Activated CD4-positive, alpha-beta T cell treated with anti-CD3 and anti-CD28 coated beads for 4 hours (primary cell): ENCODE results near the gene BCORL1.

Source experiments
- DNase-seq, 2 donors: peaks; one replicate each; pipeline ENCODE4 v3.0.0-alpha.2; 2020

Gene BCORL1, protein sequence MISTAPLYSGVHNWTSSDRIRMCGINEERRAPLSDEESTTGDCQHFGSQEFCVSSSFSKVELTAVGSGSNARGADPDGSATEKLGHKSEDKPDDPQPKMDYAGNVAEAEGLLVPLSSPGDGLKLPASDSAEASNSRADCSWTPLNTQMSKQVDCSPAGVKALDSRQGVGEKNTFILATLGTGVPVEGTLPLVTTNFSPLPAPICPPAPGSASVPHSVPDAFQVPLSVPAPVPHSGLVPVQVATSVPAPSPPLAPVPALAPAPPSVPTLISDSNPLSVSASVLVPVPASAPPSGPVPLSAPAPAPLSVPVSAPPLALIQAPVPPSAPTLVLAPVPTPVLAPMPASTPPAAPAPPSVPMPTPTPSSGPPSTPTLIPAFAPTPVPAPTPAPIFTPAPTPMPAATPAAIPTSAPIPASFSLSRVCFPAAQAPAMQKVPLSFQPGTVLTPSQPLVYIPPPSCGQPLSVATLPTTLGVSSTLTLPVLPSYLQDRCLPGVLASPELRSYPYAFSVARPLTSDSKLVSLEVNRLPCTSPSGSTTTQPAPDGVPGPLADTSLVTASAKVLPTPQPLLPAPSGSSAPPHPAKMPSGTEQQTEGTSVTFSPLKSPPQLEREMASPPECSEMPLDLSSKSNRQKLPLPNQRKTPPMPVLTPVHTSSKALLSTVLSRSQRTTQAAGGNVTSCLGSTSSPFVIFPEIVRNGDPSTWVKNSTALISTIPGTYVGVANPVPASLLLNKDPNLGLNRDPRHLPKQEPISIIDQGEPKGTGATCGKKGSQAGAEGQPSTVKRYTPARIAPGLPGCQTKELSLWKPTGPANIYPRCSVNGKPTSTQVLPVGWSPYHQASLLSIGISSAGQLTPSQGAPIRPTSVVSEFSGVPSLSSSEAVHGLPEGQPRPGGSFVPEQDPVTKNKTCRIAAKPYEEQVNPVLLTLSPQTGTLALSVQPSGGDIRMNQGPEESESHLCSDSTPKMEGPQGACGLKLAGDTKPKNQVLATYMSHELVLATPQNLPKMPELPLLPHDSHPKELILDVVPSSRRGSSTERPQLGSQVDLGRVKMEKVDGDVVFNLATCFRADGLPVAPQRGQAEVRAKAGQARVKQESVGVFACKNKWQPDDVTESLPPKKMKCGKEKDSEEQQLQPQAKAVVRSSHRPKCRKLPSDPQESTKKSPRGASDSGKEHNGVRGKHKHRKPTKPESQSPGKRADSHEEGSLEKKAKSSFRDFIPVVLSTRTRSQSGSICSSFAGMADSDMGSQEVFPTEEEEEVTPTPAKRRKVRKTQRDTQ (N-terminal part only)

DNA sequence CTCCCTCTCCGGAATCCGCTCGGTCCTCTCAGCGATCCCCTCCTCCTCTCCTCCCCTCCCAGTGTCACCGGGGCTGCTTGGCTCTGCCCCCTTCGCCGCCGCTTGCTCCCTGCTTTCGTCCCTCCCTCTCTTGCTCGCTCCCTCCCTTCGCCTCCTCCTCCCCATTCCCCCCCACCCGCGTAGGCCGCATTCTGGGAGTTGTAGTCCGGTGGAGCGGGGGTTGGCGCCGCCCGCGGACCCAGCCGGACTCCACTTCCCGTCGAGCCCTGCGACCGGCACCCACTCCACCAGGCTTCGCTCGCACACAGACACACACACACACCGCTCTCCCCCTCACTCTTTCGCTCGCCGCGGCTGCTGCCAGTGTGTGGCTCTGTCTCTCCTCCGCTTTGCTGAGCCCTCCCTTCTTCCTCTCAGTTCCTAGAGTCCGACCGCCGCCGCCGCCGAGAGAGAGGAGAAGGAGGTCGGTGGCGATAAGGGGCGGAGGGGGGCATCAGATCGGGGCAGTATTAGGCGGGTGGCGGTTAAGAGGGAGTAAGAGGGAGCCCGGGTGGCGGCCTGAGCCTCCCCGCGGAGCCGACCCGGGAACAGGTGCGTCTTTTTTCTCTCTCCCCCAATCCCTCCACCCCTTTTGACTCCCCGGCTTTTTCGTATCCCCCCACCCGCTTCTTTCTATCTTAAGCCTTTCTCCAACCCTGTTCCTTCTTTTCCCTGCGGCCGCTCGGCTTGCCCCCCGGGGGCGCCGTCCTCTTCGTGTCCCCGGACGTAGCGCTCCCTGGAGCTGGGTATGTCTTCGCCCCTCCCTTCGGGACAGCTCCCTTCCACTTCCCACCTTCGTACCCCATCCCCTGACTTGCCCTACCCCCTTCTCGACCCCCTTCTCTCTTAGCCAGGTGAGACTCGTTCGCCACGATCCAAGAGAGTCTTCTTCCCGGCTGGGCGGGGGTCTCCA, at the start of gene BCORL1:
BCORL1 (plus strand) TSS at position 336 of the 952 bp plus-strand sequence. CDS start 22,597 bp downstream, outside the sequence.
- DNase-seq = peak; percentile 84 to 87

DNA sequence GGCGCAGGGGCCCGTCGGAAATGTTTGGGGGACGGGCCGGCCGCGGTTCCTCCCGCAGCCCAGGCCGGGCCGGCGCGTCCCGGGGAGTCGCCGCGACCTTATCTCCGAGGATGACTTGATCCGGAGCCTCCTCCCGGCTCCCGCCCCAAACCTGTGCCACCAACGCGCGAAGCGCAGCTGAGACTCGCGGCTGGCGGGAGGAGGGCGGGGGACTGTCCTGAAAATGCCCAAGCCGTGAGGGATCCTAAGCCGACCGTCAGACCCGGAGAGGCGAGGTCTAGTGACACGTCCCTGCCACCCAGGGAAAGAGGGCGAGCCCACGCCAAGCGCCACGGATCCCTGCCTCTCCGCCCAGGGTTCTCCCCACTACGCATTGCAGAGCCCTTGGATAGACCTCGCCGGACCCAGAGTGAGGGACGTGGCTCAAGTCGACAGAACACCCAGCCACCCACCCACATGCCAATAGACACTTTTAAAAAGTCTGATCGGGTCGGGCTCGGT, 49.6 kb upstream of the BCORL1 start:
- peak in 1 of 2 donors; percentile 9 for DNase-seq

DNA sequence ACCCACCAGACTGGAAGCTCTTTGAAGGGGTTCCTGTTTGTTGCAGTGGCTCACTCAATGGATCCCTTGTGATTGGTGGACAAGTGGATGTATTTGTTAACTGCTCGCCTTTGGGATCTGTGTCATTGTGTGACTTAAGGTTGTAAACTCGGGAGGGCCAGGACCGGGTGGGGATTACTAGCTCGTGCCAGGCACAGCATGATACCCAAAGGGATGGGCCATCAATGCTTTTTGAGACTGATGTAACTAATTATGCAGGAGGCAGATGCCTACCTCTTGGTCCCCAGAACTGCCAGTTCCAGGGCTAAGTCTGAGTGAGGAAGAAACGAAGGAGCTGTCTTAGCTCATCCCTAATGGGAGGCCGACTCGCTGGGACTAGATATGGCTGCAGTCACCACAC, 48.7 kb upstream of the BCORL1 start:
- no peak for DNase-seq

DNA sequence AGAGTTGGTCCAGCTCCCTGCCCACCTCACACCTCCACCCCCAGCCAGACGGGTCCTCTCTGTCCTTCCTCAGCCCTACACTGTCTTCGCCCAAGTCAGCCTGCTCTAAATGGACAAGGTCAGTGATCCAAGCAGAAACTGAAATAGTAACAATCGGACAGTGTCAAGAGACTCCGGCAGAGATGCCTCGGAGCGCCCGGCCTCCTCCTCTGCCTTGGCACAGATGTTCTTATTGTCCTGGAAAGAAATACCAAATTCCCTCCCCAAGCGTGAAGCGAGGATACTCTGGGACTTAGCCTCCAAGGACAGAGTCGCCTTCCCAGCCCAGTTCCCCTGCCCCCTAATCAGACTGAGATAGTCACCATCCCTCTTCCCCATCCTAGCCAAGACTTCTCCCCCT, 48.0 kb upstream of the BCORL1 start:
- no peak for DNase-seq

DNA sequence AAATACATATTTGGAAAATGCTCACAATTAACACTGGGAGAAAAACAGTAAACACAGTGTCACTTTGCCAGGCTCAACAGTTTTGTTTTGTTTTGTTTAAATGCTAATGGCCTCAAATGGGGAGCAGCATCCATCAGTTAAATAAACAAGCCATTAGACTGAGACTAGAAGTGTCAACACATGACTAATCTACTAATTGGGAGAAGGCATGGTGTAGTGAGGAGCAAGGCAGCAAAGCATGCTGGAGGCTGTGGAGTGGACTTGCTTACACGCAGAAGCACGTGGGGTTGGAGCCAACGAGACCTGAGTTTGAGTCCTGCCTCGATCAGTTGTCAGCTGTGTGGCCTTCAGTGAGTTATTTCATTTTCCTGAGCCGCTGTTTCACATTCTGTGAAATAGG, 47.5 kb upstream of the BCORL1 start:
- DNase-seq = no peak

DNA sequence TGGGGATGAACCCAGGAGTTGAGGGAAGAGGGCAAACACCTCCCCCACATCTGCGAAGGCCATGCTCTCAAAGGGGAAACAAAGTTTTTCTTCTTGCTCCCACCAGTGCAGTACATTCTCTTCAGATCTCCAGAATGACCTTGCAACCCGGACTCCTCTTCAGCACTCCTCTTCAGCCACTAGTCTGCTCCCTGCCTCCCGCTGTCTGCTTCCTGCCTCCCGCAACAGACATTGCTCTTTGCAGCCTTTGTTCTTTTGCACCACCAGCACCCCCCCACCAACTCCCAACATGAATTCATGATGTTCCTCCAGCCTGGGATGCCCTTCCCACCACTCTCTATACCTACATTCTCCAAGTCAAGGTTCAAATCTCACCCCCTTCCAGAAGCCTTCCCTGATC, 44.4 kb upstream of the BCORL1 start:
- no peak for DNase-seq

DNA sequence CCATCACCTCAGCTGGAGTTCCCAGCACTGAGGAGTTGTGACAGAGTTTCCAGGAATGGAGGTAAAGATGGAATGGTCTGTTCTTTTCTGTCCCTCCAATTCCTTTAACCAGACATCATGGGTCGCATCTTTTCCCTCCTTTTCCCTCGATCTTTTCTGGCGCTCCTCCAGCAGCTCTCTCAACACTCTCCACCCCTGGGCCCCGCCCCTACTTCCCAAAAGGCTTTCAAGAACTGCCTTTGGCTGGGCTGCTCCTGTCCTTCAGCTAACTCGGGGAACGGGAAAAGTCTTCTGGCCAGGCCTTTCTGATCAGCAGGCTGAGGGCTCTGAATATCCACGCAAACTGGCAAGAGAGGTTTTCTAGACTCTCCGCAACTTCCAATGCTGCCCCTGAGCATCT, 42.4 kb upstream of the BCORL1 start:
- no peak for DNase-seq

DNA sequence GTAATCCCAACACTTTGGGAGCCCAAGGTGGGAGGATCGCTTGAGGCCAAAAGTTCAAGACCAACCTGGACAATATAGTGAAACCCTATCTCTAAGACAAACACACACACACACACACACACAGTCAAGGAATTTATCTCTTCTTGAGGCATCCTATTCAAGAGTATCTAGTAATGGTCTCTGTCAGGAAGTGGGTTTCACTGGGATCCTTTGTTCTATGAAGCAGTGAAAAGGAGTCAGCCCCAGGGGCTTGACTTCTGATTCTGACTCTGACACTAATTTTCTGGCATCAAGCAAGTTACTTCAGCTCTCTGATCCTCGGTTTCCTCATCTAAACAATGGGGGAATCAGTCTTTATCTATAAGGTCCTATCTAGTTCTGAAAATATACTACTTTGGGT, 41.7 kb upstream of the BCORL1 start:
- no peak for DNase-seq

DNA sequence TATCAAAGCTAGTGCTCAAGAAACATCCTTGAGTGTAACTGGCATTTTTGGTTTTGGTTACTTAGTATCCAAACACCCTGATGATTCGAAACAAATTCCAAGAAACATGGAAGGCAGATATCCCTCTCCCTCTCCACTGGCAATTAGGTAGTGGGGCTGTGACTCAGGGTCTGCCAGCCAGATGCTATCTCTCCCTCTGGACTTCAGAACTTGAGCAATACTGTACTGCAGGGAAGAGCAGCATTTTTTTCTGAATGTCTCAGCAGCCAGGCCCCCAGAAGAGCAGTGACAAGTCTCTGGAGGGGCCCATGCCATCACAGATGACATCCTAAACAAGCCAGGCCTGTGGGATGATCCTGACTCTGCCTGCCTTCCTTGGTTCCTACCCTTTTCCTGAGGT, 37.3 kb upstream of the BCORL1 start:
- DNase-seq = no peak

DNA sequence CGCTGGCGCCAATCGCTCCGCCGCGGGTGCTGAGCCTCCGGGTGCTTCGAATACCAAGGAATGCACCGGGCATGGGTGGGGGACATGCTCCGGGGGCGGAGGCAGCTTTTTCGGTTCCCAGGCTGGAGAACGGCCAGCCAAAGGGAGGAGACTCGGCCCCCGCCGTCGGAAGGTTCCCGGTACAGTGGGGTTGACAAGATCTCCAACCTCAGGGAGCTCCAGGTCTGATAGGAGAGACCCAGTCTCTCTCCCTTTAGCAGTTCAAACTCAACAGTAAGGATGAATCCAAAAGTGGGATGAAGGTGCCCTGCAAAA, 29.1 kb upstream of the BCORL1 start:
- DNase-seq = no peak

DNA sequence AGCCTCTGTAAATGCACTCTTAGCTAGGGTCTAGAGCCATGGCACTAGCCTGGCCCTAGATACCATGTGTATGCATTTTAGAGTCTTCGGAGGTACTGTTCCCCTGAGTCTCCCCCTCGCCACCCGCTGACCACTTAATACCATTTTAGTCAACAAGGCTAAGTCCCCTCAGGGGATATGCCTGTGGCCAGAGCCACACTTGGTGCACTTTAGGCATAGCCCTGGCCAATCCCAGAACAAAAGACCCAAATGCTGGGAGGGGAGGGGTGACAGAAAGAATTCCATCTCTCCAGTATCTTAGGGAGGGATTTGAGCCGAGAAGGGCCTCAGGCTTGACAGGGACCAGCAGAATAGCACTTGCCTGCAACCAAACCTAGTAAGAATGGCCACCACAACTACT, 28.6 kb upstream of the BCORL1 start:
- no peak for DNase-seq

DNA sequence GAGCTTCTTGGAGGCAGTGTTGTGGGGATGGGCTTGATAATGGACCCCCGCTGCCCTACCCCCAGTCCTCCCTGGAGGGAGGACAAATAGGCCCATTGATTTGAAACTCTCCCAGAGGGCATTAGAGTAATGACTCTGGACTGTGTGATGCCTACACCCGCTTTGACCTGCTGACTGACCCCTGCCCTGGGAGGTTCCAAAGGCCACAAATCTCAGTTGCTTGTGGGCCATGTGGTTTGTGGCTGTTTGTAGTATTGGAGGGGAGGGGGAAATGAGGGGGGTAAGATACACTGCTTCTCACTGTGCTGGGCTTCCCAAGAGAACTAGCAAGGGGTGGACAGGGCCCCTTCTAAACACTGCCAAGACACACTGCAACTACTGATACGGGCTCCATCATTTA, 27.6 kb upstream of the BCORL1 start:
- DNase-seq = no peak

DNA sequence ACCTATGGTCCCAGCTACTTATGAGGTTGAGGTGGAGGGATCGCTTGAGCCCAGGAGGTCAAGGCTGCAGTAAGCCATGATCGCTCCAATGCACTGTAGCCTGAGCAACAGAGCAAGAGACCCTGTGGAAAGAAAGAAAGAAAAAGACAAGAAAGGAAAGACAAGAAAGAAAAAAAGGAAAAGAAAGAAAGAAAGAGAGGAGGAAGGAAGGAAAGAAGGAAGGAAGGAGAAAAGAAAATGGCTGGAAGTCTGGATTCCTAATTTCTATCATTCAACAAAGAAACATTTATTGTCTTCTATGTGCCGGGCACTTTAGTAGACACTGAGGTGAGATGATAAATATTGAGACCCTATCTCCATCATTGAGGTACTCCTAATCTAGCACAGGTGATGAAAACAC, 26.8 kb upstream of the BCORL1 start:
- no peak for DNase-seq

DNA sequence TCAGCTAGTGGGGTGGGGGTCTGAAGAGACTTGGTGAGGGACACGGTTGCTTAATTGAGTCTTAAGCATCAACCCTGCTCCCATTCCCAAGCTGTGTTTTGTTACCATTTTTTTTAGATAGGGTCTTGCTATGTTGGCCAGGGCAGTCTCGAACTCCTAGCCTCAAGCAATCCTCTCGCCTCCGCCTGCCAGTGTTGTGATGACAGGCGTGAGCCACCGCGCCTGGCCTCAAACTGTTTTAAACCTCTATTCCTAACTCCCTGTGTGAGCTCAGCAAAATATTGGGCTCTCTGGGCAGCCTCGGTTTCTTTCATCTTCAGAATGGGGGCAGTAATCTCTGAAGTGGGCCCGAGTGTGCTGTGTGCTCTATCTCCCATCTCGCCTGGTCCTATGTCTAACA, 26.3 kb upstream of the BCORL1 start:
- no peak for DNase-seq

DNA sequence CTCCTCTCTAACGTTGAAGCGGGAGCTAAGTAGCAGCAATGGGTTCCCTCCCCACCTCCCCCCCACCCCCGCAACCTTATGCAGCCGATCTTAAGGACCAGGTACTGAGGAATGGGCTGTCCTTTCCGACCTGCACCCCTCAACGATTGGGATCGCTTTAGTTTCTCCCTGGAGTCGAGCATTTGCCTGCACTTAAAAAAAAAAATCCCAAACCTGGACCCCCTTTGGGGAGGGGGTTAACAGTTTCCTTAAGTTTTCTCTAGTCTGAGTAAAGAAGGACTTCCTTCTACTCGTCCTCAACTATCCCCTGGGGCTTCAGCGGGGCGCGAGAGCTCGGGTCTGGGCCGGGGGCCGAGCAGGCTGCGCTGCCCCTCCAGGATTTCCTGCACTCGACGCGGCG, 25.7 kb upstream of the BCORL1 start:
- DNase-seq = no peak

DNA sequence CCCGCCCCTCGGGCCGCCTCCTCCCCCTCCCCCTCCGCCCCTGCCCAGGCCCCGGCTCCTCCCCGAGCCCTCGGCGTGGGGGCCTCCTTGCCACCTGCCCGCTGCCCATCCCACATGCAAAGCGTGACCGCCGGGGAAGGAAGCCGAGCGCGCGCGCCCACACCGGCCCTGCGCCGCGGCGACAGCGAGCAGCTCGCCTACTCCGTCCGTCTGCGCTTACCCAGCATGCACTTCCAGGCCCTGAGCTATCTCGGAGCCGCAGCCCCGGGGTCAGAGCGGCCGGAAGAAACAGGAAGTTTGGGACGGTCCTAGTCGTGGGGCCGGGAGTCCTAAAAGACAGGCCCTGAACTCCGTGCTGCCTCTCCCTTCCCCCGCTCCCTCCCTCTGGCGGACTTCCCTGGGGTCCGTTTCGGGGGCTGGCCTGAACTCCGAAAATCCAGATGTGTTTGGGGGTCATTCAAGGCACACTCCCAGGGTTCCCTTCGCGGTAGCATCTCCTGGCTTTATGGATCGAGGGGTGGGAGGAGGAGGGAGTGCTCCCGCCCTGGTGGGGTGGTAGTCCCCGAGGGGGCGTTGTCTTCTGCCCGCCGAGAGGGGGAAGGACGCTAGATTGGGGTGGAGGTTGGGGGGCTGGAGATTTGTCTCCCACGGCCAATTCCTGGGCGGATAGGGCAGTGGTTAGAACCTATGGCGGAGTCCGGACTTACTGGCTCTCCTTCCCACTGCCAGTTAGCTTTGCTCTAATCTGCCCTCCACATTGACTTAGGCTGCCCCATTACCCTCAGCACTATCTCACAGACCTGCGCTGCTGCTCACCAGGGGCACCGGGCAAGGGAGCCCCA, 25.0 kb upstream of the BCORL1 start:
- DNase-seq = peak; percentile 17 to 41

DNA sequence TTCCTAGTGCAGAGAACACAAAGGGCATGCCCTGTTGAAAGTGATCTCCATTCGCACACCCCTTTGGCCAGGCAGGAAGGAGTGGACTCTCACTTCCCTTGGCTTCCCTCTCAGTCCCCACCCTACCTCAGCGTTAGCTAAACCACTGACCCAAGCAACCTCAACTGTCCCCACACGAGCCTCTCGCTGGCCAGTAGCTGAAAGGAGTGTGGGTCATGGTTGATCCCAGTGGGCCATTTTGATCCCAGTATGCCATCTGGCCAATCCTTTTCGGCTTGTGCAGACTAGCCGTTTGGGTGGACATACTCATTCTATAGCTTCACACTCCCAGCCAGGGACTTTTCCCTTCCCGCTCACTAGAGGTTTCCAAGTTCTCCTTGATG, 24.4 kb upstream of the BCORL1 start:
- DNase-seq = no peak

DNA sequence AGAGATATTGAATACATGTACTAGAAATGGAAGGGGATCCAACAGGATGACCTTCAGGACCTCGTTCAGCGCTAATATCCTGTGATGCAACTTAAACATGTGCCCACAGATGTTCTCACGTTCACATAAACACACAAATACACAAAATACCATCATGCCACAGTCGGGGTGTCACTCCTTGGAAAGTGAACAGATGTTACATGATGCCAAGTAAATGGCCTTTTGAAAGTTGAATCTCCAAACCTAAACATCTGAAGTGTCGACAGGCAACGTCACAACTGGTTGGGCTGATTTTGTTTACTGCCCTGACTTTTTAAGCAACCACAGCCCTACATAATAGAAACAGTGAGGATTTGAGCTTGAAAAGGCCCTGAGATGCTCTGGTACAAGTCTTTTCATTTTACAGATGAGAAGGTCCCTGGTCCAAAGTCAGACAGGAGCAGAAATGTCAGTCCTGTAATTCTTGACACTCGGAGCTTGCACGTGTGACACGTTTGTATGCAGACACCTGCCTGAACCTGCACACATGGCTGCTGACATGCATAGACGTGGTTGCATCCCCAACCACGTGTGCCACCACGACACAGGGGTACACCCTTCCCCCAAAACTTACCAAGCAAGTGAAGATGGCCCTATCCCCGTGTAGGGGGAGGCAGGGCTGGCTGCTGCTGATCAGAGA, 23.5 kb upstream of the BCORL1 start:
- no peak for DNase-seq

DNA sequence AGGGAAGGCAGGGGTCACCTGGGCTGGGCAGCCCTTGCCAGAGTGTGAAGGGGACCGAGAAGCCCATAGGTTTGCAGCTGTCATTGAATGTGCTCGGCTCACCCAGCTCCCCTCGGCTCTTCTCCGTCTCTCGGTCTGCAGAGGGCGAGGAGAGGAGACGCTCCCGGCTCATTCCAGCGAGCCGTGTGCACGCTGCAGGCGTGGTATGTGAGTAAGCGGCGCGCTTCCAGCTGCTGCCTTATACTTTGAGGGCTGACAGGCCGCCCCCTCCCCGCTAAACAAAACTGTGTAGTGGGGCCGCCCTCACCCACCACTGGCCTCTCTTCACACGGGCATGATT, 23.0 kb upstream of the BCORL1 start:
- DNase-seq = no peak
